ENCODE results near the gene DIS3L. TPM values are rescaled to one million over a fixed set of nuclear protein-coding genes. Genes with fewer than 3 reads are reported as not detected.
"Not testable (repeated sequence)": the region's sequence is repeated elsewhere in the genome, so short reads cannot be mapped to it uniquely, and the experiment has no call there.

The DIS3L gene
- total RNA-seq, 4 donors from 2014 or later, result 12.5 to 34.0 (median 20.6) TPM

DNA sequence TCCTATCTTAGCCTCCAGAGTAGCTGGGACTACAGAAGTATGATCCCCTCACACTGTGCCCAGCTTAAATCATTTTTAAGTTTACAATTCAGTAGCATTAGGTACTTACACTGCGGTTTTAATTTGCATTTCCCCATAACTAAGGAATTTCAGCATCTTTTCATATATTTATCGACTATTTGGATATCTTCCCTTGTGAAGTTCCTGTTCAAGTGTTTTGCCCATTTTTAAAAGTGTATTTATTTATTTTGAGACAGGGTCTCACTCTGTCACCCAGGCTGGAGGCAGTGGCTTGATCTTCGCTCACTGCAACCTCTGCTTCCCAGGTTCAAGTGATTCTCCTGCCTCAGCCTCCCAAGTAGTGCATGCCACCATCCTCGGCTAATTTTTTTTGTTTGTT, 80.8 kb downstream of the DIS3L start:
- intact Hi-C loops (cut with DNase I), result no loop called here
- no peak overlapping the region for H3K27ac ChIP-seq
- 95 to 98% methylated on average over 4 of the region's 4 CpGs for WGBS, 2 donors
- H3K27me3 ChIP-seq, result no peaks in the 10 kb centered on the region
- TF ChIP-seq POLR2A (IDR thresholded peaks at IDR 0.05), result no peak
- TF ChIP-seq, protein P1, sequence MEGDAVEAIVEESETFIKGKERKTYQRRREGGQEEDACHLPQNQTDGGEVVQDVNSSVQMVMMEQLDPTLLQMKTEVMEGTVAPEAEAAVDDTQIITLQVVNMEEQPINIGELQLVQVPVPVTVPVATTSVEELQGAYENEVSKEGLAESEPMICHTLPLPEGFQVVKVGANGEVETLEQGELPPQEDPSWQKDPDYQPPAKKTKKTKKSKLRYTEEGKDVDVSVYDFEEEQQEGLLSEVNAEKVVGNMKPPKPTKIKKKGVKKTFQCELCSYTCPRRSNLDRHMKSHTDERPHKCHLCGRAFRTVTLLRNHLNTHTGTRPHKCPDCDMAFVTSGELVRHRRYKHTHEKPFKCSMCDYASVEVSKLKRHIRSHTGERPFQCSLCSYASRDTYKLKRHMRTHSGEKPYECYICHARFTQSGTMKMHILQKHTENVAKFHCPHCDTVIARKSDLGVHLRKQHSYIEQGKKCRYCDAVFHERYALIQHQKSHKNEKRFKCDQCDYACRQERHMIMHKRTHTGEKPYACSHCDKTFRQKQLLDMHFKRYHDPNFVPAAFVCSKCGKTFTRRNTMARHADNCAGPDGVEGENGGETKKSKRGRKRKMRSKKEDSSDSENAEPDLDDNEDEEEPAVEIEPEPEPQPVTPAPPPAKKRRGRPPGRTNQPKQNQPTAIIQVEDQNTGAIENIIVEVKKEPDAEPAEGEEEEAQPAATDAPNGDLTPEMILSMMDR (IDR thresholded peaks at IDR 0.05), result no peak
- peaks cover 0 to 10% (median 0%) of the 10 kb centered on the region in 3 donors for H3K9me3 ChIP-seq
- no peak for DNase-seq
- no peaks in the 10 kb centered on the region for H3K36me3 ChIP-seq
- no peak overlapping the region for H3K4me3 ChIP-seq
- H3K4me1 ChIP-seq, result peaks cover 0 to 17% (median 12%) of the 10 kb centered on the region in 3 donors

- no peak overlapping the region for H3K27ac ChIP-seq
- TF ChIP-seq, protein P1 (IDR thresholded peaks at IDR 0.05), result no peak
- TF ChIP-seq POLR2A (IDR thresholded peaks at IDR 0.05), result no peak
- 89 to 92% methylated on average over 7 of the region's 7 CpGs for WGBS, 2 donors
- H3K27me3 ChIP-seq, result no peaks in the 10 kb centered on the region
- H3K36me3 ChIP-seq, result no peaks in the 10 kb centered on the region
- no peaks in the 10 kb centered on the region for H3K4me1 ChIP-seq
- H3K4me3 ChIP-seq, result no peak overlapping the region
- intact Hi-C loops (cut with DNase I), result no loop called here
- peaks cover 0 to 5% (median 0%) of the 10 kb centered on the region in 3 donors for H3K9me3 ChIP-seq
- no peak for DNase-seq
Measured at GRCh38 chr15:66378814-66379430, 85.6 kb downstream of the DIS3L start.

DNA sequence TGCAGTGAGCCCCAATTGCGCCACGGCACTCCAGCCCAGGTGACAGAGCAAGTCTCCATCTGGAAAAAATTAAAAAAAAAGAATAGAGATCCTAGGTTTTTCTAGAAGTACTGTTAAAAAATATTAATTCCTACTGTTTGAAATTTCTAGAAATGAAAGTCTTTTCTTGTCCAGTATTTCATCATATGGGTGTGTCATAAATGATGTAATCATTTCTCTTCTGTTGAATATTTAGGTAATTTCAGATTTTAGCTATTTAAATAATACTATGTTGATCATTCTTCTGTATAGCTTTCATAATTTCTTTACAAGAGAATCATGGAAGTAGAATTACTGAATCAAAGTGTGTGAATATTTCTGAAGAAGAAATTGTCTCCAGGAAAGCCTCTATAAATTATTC, 88.0 kb downstream of the DIS3L start:
- H3K27ac ChIP-seq; H3K36me3 ChIP-seq; H3K27me3 ChIP-seq; DNase-seq; intact Hi-C loops (cut with DNase I); H3K4me3 ChIP-seq; H3K9me3 ChIP-seq: not testable (repeated sequence)
- peaks cover 4 to 11% (median 6%) of the 10 kb centered on the region in 3 donors for H3K4me1 ChIP-seq
- 95 to 100% methylated on average over 2 of the region's 2 CpGs for WGBS, 2 donors

Small RNA genes within 50 kb of the gene (small RNA-seq; reads per million reads assigned to genes)
- gene RF00019, result 0 reads per million in 4 donors
- 6.9 to 17.1 (median 13.8) reads per million in 4 donors for gene SCARNA14

Other genes with a start within 250 kb of the DIS3L start
- not detected for gene MEGF11, start 39.8 kb upstream of the DIS3L start, total RNA-seq
- 10 to 100 TPM in 1 of 4 donors, 1 to 10 TPM in 3; 2.5 to 10.0 (median 6.7) TPM for gene TIPIN, start 63.1 kb downstream of the DIS3L start, total RNA-seq
- 10 to 100 TPM; 29.0 to 53.4 (median 45.3) TPM for gene MAP2K1, start 93.3 kb downstream of the DIS3L start, total RNA-seq
- gene SNAPC5, start 204.2 kb downstream of the DIS3L start, total RNA-seq, result 10 to 100 TPM in 3 of 4 donors, 1 to 10 TPM in 1; 7.8 to 31.1 (median 16.7) TPM
- gene RPL4, start 211.3 kb downstream of the DIS3L start, total RNA-seq, result 1,000 to 10,000 TPM; 2,279 to 4,532 (median 3,529) TPM
- 10 to 100 TPM in 2 of 4 donors, 1 to 10 TPM in 2; 4.5 to 21.2 (median 11.4) TPM for gene ZWILCH, start 211.8 kb downstream of the DIS3L start, total RNA-seq

All from esophagus squamous epithelium (tissue), 5 donors.